SK-N-SH (cell line): ENCODE measurements around the gene BFSP2. TPM values are rescaled to one million over a fixed set of nuclear protein-coding genes. Genes with fewer than 3 reads are reported as not detected.

Experiments used
- CTCF ChIA-PET: fragments of 300-600, 350-600 bp; formaldehyde crosslinking; extraction: SDS; loops from one replicate; lab custom pipeline; 2021; lab: Yijun Ruan, JAX
- POLR2A ChIA-PET: fragments of 350-600 bp; sonication (Branson Sonifier 250); formaldehyde crosslinking; extraction: SDS; loops from one replicate; lab custom pipeline; 2020; ENCODE audit warnings: antibody characterized with exemption, inconsistent platforms; lab: Yijun Ruan, JAX
- DNase-seq: peaks from one replicate; pipeline ENCODE4 v3.0.0; 2012
- H2AFZ ChIP-seq: fragments of 200-600 bp; sonication (generic); 2 replicates; pipeline ENCODE4 v1.8.1; 2016; ENCODE audit warnings: antibody characterized with exemption, mild to moderate bottlenecking, low read depth
- H3F3A ChIP-seq: fragments of 200-600 bp; sonication (generic); replicated peaks from 2 replicates; pipeline ENCODE3; 2016; ENCODE audit warnings: antibody characterized with exemption, mild to moderate bottlenecking; ENCODE audit not compliant: insufficient read depth
- H3K27ac ChIP-seq, 2 experiments: fragments of 200-500 bp in 1 of 2; fragments of 200-600 bp in 1 of 2; sonication (Bioruptor generic) in 1 of 2; sonication (generic), shearing (Covaris generic) in 1 of 2; 2 replicates each; pipeline versions ENCODE4 v1.5.1 to v1.6.1; 2014 to 2016; ENCODE audit warnings: low read depth in 2 of 2, inconsistent platforms in 1 of 2, low read length in 1 of 2, mild to moderate bottlenecking in 1 of 2, mixed read lengths in 1 of 2
- H3K27me3 ChIP-seq: fragments of 200-600 bp; sonication (generic), shearing (Covaris generic); 2 replicates; pipeline ENCODE4 v1.6.1; 2016; ENCODE audit warnings: mixed run types; ENCODE audit not compliant: insufficient read depth
- H3K36me3 ChIP-seq, 2 experiments: fragments of 200-500 bp in 1 of 2; fragments of 200-600 bp in 1 of 2; sonication (Bioruptor generic) in 1 of 2; sonication (generic) in 1 of 2; replicated peaks in 1 of 2; 2 replicates each; pipeline versions ENCODE3 to v1.5.1; 2014 to 2016; ENCODE audit warnings: low read length in 1 of 2, mild to moderate bottlenecking in 1 of 2; ENCODE audit not compliant: insufficient read depth in 2 of 2, control insufficient read depth in 1 of 2
- H3K4me1 ChIP-seq, 2 experiments: fragments of 200-500 bp in 1 of 2; fragments of 200-600 bp in 1 of 2; sonication (Bioruptor generic) in 1 of 2; sonication (generic), shearing (Covaris generic) in 1 of 2; 2 replicates each; pipeline versions ENCODE4 v1.5.1 to v1.6.1; 2014 to 2016; ENCODE audit warnings: low read depth in 1 of 2, low read length in 1 of 2, mixed run types in 1 of 2; ENCODE audit not compliant: insufficient read depth in 2 of 2, control insufficient read depth in 1 of 2
- H3K4me2 ChIP-seq: fragments of 200-600 bp; sonication (generic), shearing (Covaris generic); 2 replicates; pipeline ENCODE4 v1.6.1; 2017; ENCODE audit warnings: mixed run types
- H3K4me3 ChIP-seq, 2 experiments: fragments of 200-500 bp in 1 of 2; fragments of 200-600 bp in 1 of 2; sonication (Bioruptor generic) in 1 of 2; sonication (generic), shearing (Covaris generic) in 1 of 2; 2 replicates each; pipeline versions ENCODE4 v1.5.1 to v1.8.1; 2014 to 2016; ENCODE audit warnings: low read depth in 2 of 2, inconsistent platforms in 1 of 2, low read length in 1 of 2, mild to moderate bottlenecking in 1 of 2, mixed read lengths in 1 of 2, moderate library complexity in 1 of 2
- H3K79me2 ChIP-seq: fragments of 200-600 bp; sonication (generic); 2 replicates; pipeline ENCODE4 v1.8.1; 2017; ENCODE audit warnings: mild to moderate bottlenecking; ENCODE audit not compliant: insufficient read depth
- H3K9ac ChIP-seq: fragments of 200-600 bp; sonication (generic); 2 replicates; pipeline ENCODE4 v1.6.1; 2017; ENCODE audit warnings: mixed run types
- H3K9me2 ChIP-seq: fragments of 200-600 bp; sonication (generic); 2 replicates; pipeline ENCODE4 v1.6.1; 2017; ENCODE audit warnings: mixed run types
- H3K9me3 ChIP-seq: fragments of 200-600 bp; sonication (generic); 2 replicates; pipeline ENCODE4 v1.6.1; 2017; ENCODE audit warnings: mixed run types, mild to moderate bottlenecking, moderate library complexity
- H4K20me1 ChIP-seq: fragments of 200-600 bp; sonication (generic); 2 replicates; pipeline ENCODE4 v1.6.1; 2017; ENCODE audit warnings: mild to moderate bottlenecking, mixed run types; ENCODE audit not compliant: insufficient read depth
- ELF1 ChIP-seq: IDR thresholded peaks from 2 replicates; pipeline ENCODE4 v1.4.0; 2012
- EP300 ChIP-seq, 2 experiments: IDR thresholded peaks; 2 replicates each; pipeline versions ENCODE4 v1.4.0 to v1.6.1; 2012; ENCODE audit warnings: borderline replicate concordance in 1 of 2, low read depth in 1 of 2, low read length in 1 of 2
- FOSL2 ChIP-seq: IDR thresholded peaks from 2 replicates; pipeline ENCODE4 v1.4.0; 2012; ENCODE audit warnings: low read depth, mild to moderate bottlenecking, moderate library complexity, borderline replicate concordance
- PBX3 ChIP-seq: IDR thresholded peaks from 2 replicates; pipeline ENCODE4; 2012
- RAD21 ChIP-seq: IDR thresholded peaks from 2 replicates; pipeline ENCODE4 v1.6.1; 2012; ENCODE audit warnings: mild to moderate bottlenecking, low read length
- TAF1 ChIP-seq: IDR thresholded peaks from 2 replicates; pipeline ENCODE4 v1.6.1; 2012; ENCODE audit warnings: low read depth, mild to moderate bottlenecking, low read length, moderate library complexity, borderline replicate concordance
- WGBS: methylation state at CpG from one replicate; pipeline ENCODE4 v1.1.6; 2017; ENCODE audit warnings: low lambda C conversion rate; 5-methylcytosine and 5-hydroxymethylcytosine counted together
- polyA plus RNA-seq, 3 experiments: library from polyadenylated mRNA; depleted of rRNA; stranded (reverse); fragments of >200 nt; gene quantifications; 2 replicates each; pipeline ENCODE4 v1.2.3, GENCODE V29; 2012
- TF ChIP-seq, protein P1 (sequence below): fragments of 200-600 bp; sonication (generic); IDR thresholded peaks from 2 replicates; pipeline ENCODE4 v1.6.1; 2017; ENCODE audit warnings: antibody characterized with exemption, mild to moderate bottlenecking, moderate library complexity

Gene BFSP2
- polyA plus RNA-seq, 1 of the 3 experiments (the other 2 are of a cell fraction), result not detected

- CTCF ChIA-PET, result interaction anchor here (0.7 to 1.2 kb wide), 3 partner anchors 13 to 90 kb away, joined by 3 to 4 read pairs (median 3); no protein-coding TSS in a partner anchor
- Histone ChIP-seq H3K4me3 (no peak overlapping the region), H4K20me1 (no peaks in the 10 kb centered on the region), H2AFZ (no peak overlapping the region), H3K27me3 (no peaks in the 10 kb centered on the region), H3K36me3 (no peaks in the 10 kb centered on the region), H3K4me2 (no peak overlapping the region), H3K27ac (no peak overlapping the region), H3K9me2 (no peaks in the 10 kb centered on the region), H3K9me3 (peaks cover 8% of the 10 kb centered on the region; the same call in 1 of the 2 replicates), H3K4me1 (peaks cover 0 to 6% of the 10 kb centered on the region in 2 experiments; a peak in 1 of 4 replicates), H3K79me2 (no peaks in the 10 kb centered on the region), H3F3A (no peaks in the 10 kb centered on the region), H3K9ac (no peak overlapping the region)
- 89% methylated on average over 1 of the region's 1 CpG for WGBS
- POLR2A ChIA-PET, result no interaction called here
- TF ChIP-seq RAD21, result peak; percentile 11; the same call in 1 of the 2 replicates
- no peak for TF ChIP-seq FOSL2
- TF ChIP-seq TAF1, result no peak
- TF ChIP-seq, protein P1, sequence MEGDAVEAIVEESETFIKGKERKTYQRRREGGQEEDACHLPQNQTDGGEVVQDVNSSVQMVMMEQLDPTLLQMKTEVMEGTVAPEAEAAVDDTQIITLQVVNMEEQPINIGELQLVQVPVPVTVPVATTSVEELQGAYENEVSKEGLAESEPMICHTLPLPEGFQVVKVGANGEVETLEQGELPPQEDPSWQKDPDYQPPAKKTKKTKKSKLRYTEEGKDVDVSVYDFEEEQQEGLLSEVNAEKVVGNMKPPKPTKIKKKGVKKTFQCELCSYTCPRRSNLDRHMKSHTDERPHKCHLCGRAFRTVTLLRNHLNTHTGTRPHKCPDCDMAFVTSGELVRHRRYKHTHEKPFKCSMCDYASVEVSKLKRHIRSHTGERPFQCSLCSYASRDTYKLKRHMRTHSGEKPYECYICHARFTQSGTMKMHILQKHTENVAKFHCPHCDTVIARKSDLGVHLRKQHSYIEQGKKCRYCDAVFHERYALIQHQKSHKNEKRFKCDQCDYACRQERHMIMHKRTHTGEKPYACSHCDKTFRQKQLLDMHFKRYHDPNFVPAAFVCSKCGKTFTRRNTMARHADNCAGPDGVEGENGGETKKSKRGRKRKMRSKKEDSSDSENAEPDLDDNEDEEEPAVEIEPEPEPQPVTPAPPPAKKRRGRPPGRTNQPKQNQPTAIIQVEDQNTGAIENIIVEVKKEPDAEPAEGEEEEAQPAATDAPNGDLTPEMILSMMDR, result peak; percentile 50
- TF ChIP-seq EP300 (IDR thresholded peaks at IDR 0.05; ENCODE audit: borderline replicate concordance in 1 of 2, low read depth in 1 of 2, low read length in 1 of 2), result no peak
- DNase-seq, result no peak
Measured at GRCh38 chr3:133487920-133488540, 88.2 kb downstream of the BFSP2 start.

GRCh38 chr3:133488785-133489367 is 89.0 kb downstream of the BFSP2 start:
- H3K9ac ChIP-seq, result no peak overlapping the region
- no peak overlapping the region for H3K27ac ChIP-seq
- H3K79me2 ChIP-seq, result no peaks in the 10 kb centered on the region
- no peak overlapping the region for H3K4me3 ChIP-seq
- ChIA-PET POLR2A (no interaction called here), CTCF (interaction anchor here (0.7 to 1.2 kb wide), 4 partner anchors 12 to 90 kb away, joined by 3 to 4 read pairs (median 3); no protein-coding TSS in a partner anchor)
- no peaks in the 10 kb centered on the region for H3F3A ChIP-seq
- no peaks in the 10 kb centered on the region for H4K20me1 ChIP-seq
- TF ChIP-seq TAF1 (no peak), PBX3 (peak; percentile 50), ELF1 (no peak)
- H3K4me2 ChIP-seq, result 0 out of 2 replicates have a peak overlapping the region, but pooled peaks have one; percentile 7
- no peaks in the 10 kb centered on the region for H3K27me3 ChIP-seq
- H2AFZ ChIP-seq, result no peak overlapping the region
- 77% methylated on average over 3 of the region's 3 CpGs for WGBS
- no peaks in the 10 kb centered on the region for H3K36me3 ChIP-seq
- DNase-seq, result no peak
- H3K9me2 ChIP-seq, result no peaks in the 10 kb centered on the region
- H3K4me1 ChIP-seq, result peaks cover 0 to 6% of the 10 kb centered on the region in 2 experiments; a peak in 1 of 4 replicates
- H3K9me3 ChIP-seq, result peaks cover 8% of the 10 kb centered on the region; the same call in 1 of the 2 replicates
